AG04450 (cell line): ENCODE results near the gene SYT13. TPM values are rescaled to one million over a fixed set of nuclear protein-coding genes. Genes with fewer than 3 reads are reported as not detected.

Experiments
- CTCF ChIA-PET: fragments of 300-600, 350-600 bp; formaldehyde crosslinking; extraction: SDS; loops from one replicate; lab custom pipeline; 2022; ENCODE audit warnings: antibody characterized with exemption, inconsistent platforms; lab: Charles Lee
- POLR2A ChIA-PET: fragments of 350-600 bp; formaldehyde crosslinking; extraction: SDS; loops from one replicate; lab custom pipeline; 2021; ENCODE audit warnings: antibody characterized with exemption, inconsistent platforms; lab: Yijun Ruan, JAX
- DNase-seq: peaks from one replicate; pipeline ENCODE4 v3.0.0-alpha.2; 2011; ENCODE audit warnings: low read depth, low spot score
- H3K27ac ChIP-seq: one replicate; pipeline ENCODE4 v1.5.1; 2012; ENCODE audit warnings: low read depth, low read length, control low read depth
- H3K27me3 ChIP-seq: one replicate; pipeline ENCODE4 v1.6.0; 2012; ENCODE audit warnings: low read length; ENCODE audit not compliant: control insufficient read depth, insufficient read depth
- H3K4me3 ChIP-seq: 2 replicates; pipeline ENCODE4 v1.5.1; 2011; ENCODE audit warnings: mild to moderate bottlenecking, low read depth, low read length, control low read depth
- H3K9me3 ChIP-seq: 2 replicates; pipeline ENCODE4 v1.5.1; 2012; ENCODE audit warnings: low read length; ENCODE audit not compliant: control insufficient read depth, insufficient read depth
- polyA plus RNA-seq: library from polyadenylated mRNA; depleted of rRNA; stranded (reverse); fragments of >200 nt; gene quantifications from 2 replicates; pipeline ENCODE4 v1.2.3, GENCODE V29; 2011; rRNA removed
- TF ChIP-seq, protein P1 (sequence below): IDR thresholded peaks from 2 replicates; pipeline ENCODE4 v1.5.1; 2011; ENCODE audit warnings: low read depth, low read length, control low read depth, inconsistent platforms

Gene SYT13
- polyA plus RNA-seq, 1 experiment: not detected

GRCh38 chr11:45208135-45208534 is 78.0 kb downstream of the SYT13 start:
- Histone ChIP-seq H3K27ac (no peak overlapping the region), H3K27me3 (peaks cover 2% of the 10 kb centered on the region), H3K9me3 (no peaks in the 10 kb centered on the region; the same call in 1 of the 2 replicates), H3K4me3 (no peak overlapping the region)
- no peak for DNase-seq
- TF ChIP-seq, protein P1, sequence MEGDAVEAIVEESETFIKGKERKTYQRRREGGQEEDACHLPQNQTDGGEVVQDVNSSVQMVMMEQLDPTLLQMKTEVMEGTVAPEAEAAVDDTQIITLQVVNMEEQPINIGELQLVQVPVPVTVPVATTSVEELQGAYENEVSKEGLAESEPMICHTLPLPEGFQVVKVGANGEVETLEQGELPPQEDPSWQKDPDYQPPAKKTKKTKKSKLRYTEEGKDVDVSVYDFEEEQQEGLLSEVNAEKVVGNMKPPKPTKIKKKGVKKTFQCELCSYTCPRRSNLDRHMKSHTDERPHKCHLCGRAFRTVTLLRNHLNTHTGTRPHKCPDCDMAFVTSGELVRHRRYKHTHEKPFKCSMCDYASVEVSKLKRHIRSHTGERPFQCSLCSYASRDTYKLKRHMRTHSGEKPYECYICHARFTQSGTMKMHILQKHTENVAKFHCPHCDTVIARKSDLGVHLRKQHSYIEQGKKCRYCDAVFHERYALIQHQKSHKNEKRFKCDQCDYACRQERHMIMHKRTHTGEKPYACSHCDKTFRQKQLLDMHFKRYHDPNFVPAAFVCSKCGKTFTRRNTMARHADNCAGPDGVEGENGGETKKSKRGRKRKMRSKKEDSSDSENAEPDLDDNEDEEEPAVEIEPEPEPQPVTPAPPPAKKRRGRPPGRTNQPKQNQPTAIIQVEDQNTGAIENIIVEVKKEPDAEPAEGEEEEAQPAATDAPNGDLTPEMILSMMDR: no peak
- POLR2A ChIA-PET: no interaction called here
- CTCF ChIA-PET: no interaction called here

DNA sequence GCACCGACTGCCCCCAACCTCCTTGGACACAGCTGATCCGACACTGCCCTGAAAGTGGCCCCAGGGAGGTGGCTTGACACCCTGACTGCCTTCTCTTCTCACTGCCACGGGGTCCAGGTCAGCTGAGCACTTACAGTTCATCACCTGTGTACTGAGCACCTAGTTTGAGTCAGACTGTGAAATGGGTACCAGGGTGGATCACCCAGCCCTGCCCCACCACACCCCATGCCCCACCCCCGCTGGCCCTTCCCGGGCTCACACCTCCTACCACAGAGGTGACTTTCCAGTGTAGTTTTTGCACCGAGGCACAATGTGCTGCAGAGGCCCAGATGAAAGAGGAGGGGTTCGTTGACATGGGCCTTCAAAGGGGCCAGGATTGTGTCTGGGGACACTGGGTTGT is 80.2 kb downstream of the SYT13 start:
- Histone ChIP-seq H3K9me3 (no peaks in the 10 kb centered on the region), H3K27me3 (peaks cover 2% of the 10 kb centered on the region), H3K27ac (no peak overlapping the region), H3K4me3 (no peak overlapping the region)
- POLR2A ChIA-PET: no interaction called here
- TF ChIP-seq, protein P1: no peak
- CTCF ChIA-PET: no interaction called here
- no peak for DNase-seq

DNA sequence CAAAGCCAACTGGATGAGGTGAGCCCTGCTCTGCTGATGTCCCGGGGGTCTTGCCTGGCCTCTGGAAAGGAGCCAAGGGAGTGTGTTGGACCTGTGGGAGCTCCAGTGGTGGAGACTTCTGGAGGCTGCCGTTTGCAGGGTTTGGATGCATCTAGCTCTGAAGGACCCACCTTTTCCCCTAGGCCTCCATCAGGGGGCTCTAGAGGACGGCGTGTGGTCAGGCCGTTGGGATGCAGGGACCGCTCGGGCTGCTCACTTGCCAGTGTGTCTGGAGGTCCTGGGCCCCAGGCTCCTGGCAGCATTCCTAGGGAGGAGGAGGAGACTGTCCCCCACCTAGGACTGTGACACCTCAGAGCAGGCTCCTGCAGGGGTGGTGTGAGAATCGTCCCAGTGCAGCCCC is 81.4 kb downstream of the SYT13 start:
- Histone ChIP-seq H3K27me3 (peaks cover 2% of the 10 kb centered on the region), H3K9me3 (no peaks in the 10 kb centered on the region), H3K27ac (no peak overlapping the region), H3K4me3 (no peak overlapping the region)
- CTCF ChIA-PET: no interaction called here
- POLR2A ChIA-PET: no interaction called here
- TF ChIP-seq, protein P1: no peak; the same call in 1 of the 2 replicates
- DNase-seq: no peak

- POLR2A ChIA-PET: no interaction called here
- DNase-seq: no peak
- no peak overlapping the region for H3K27ac ChIP-seq
- H3K9me3 ChIP-seq: no peaks in the 10 kb centered on the region
- no peak overlapping the region for H3K4me3 ChIP-seq
- no peaks in the 10 kb centered on the region for H3K27me3 ChIP-seq
- TF ChIP-seq, protein P1: no peak
- CTCF ChIA-PET: no interaction called here
Observed at GRCh38 chr11:45193695-45194094, 92.4 kb downstream of the SYT13 start.

Other genes with a start within 250 kb of the SYT13 start
- gene PRDM11, start 139.7 kb downstream of the SYT13 start, polyA plus RNA-seq: 2.6 and 3.2 TPM in 2 replicates